ENCODE data around the gene TBL1X. TPM values are rescaled to one million over a fixed set of nuclear protein-coding genes. Genes with fewer than 3 reads are reported as not detected.

Gene TBL1X
- polyA plus RNA-seq, 3 donors, result 23.0 to 26.1 (median 25.7) TPM

DNA sequence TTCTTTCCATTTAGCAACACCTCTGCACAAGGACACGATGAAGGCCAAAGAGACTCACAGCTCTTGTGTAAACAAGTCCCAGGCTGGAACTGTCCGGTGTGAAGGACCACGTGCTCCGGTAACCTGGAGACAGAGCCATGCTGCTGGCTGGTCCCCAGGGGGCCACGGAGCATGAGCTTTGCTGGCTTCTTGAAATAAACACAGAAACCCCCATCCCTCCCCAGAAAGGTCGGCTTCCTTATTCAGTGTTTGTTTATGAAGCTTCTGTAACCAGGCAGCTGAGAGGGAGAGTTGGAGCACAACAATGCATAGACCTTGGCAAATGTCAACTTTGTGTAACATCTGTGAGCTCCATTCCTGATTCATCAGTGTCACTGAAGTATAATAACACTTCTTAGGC lies 191.4 kb downstream of the TBL1X start:
- DNase-seq (ENCODE audit: low read depth in 3 of 3, low spot score in 2 of 3), result no peak

GRCh38 chrX:9656871-9657270 lies 192.0 kb downstream of the TBL1X start:
- DNase-seq (ENCODE audit: low read depth in 3 of 3, low spot score in 2 of 3), result no peak

GRCh38 chrX:9657590-9658256 lies 192.9 kb downstream of the TBL1X start:
- DNase-seq (ENCODE audit: low read depth in 3 of 3, low spot score in 2 of 3), result no peak

DNA sequence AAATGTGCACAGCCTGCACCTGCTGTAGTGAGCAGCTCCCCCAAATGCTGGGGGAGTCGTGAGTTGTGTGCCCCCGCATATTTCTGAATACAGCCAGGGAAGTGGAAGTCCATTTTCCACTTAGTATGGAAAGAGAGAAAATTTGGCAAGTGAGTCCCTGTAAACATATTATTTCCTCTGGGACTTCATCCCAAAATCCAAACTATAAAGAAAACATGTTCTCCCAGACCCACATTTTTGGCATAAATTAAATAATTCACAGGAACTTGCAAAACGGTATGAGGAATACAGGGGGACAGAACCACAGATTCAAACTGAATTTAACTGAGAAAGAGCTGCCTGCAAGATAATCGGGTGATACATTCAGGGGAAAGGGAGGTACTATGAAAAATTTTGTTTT lies 193.6 kb downstream of the TBL1X start:
- DNase-seq (ENCODE audit: low read depth in 3 of 3, low spot score in 2 of 3), result no peak

- no peak for DNase-seq (ENCODE audit: low read depth in 3 of 3, low spot score in 2 of 3)
Measured at GRCh38 chrX:9659571-9660195, 194.8 kb downstream of the TBL1X start.

- no peak for DNase-seq (ENCODE audit: low read depth in 3 of 3, low spot score in 2 of 3)
Measured at GRCh38 chrX:9662148-9662547, 197.3 kb downstream of the TBL1X start.

DNA sequence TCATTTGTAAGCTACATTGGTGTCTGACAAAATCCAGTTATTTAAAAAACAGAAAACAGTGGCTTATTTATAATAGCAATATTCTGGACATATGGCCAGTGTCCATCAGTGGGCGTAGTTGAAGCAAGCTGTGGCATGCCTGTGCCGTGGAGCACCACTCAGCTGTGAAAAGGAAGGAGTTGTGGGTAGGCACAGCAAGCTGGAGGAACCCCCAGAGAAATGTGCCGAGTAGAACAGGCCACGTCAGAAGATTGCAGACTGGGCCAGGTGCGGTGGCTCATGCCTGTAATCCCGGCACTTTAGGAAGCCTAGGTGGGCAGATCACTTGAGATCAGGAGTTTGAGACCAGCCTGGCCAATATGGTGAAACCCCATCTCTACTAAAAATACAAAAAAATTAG lies 198.4 kb downstream of the TBL1X start:
- DNase-seq (ENCODE audit: low read depth in 3 of 3, low spot score in 2 of 3), result no peak

DNA sequence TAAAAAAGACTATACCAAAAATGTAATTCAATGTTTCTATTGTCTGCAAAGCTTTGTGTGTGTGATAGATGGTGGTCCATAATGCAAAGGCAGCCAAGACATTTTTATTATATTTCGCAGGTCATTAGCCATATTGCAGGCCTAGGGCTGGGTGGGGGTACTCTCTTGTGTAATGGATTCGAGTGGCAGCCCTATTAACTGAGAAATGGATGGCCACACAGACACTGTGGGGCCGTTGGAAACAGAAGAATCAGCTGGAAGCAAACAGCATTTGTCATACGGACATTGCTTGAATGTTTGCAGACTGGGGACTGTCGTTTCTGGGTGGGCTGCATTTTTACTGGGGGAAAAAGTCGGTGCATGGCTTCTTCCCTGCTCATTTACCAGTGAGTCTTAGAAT lies 199.4 kb downstream of the TBL1X start:
- DNase-seq (ENCODE audit: low read depth in 3 of 3, low spot score in 2 of 3), result no peak

DNA sequence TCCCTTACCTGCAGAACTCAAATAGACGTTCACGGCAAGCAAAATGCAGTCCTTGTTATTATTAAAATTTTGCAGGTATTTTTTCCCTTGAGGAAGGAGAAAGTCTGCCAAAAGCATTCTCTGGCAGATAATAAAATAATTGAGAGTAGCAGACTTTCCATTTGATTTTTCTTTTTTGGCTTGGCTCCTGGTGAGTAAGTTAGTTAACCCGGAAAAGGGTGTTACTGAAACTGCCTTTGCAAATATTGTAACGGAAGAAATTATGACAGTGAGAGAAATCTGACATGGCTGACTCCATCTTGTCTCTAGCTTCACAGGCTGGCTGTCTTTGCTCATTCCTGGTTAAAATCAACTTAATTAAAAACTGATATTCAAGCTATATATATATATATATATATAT lies 200.3 kb downstream of the TBL1X start:
- no peak for DNase-seq (ENCODE audit: low read depth in 3 of 3, low spot score in 2 of 3)

DNA sequence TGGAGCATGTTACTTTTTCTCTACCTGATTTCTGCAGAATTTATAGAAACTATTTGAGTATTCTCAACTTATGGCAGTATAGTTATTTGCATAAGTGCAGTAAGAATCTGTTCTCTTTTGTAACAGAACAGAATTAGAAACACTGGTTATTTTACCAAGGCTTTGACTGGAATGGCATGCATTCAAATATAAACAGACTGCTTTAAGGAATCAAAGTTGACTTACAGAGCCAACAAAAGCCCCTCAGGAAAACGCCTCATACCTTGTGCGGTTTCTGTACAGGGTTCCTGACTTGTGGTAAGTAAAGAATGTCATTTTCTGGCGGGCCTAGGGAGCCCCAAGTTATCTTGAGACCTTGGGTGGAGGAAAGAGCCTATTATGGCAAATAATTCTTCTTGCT lies 203.7 kb downstream of the TBL1X start:
- no peak for DNase-seq (ENCODE audit: low read depth in 3 of 3, low spot score in 2 of 3)

DNA sequence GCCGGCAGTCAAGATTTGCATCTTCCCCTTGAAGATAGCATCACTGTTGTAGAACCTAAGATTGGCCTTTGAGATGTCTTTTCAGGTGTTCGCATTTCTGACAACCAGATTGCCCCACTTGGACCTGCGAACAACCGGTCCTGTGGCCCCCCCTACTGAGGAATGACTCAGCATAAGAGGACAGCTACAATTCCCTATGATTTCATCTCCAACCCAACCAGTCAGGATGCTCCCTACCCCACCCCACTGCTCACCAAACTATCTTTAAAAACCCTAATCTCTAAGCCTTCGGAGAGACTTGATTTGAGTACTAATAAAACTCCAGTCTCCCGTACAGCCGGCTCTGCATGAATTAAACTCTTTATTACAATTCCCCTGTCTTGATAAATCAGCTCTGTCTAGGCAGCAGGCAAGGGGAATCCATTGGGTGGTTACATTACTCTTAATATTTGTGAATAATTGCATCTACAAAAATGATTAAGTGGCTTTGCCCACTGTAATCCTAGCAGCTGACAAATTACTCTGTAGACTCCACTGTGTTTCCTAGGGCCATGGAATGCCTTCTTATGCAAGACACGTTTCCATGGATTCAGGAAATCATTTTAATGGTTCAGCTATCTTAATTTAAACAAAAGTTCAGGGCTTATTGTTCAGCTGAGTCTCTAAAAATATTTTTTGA lies 205.4 kb downstream of the TBL1X start:
- DNase-seq (ENCODE audit: low read depth in 3 of 3, low spot score in 2 of 3), result no peak

- no peak for DNase-seq (ENCODE audit: low read depth in 3 of 3, low spot score in 2 of 3)
Measured at GRCh38 chrX:9671998-9672397, 207.1 kb downstream of the TBL1X start.

- no peak for DNase-seq (ENCODE audit: low read depth in 3 of 3, low spot score in 2 of 3)
Measured at GRCh38 chrX:9676306-9676705, 211.4 kb downstream of the TBL1X start.

DNA sequence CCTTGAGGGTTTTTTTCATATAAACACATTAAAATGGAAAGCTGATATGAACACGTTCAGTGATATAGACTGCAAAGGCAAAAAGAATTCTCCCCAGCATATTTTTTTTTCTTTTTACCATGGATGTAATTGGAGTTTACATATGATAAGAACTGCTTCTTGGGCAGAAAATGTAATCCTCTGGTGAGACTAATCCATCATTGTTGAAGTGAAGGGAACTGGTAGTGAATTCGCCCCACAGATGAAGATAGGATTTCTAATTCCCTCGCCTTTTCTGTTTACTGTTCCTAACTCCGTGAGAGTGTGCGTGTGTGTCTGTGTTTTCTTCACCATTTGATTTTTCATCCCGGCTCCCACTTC lies 211.9 kb downstream of the TBL1X start:
- no peak for DNase-seq (ENCODE audit: low read depth in 3 of 3, low spot score in 2 of 3)

- no peak for DNase-seq (ENCODE audit: low read depth in 3 of 3, low spot score in 2 of 3)
Measured at GRCh38 chrX:9677098-9677739, 212.4 kb downstream of the TBL1X start.

GRCh38 chrX:9678215-9678965 lies 213.5 kb downstream of the TBL1X start:
- no peak for DNase-seq (ENCODE audit: low read depth in 3 of 3, low spot score in 2 of 3)

GRCh38 chrX:9681011-9681410 lies 216.2 kb downstream of the TBL1X start:
- DNase-seq (ENCODE audit: low read depth in 3 of 3, low spot score in 2 of 3), result no peak

GRCh38 chrX:9681422-9681821 lies 216.6 kb downstream of the TBL1X start:
- no peak for DNase-seq (ENCODE audit: low read depth in 3 of 3, low spot score in 2 of 3)

DNA sequence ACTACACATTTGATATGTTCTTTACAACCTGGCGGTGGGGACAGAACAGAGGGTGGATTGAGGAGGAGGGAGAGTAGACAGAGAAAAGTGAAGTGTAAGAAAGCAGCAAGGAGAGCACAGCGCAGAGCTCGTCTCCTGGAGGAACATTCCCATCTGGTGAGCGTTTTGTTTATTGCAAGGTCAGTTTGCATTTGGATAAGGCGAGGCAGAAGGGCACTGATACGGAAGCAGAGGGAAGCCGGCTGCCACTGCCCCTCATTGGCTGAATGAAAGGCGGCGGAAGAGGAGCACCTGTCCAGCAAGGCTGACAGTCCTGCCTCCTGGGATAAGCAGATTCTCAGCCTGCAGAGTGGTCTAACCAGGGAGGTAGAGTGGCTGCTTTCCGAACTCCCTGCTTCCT lies 217.6 kb downstream of the TBL1X start:
- DNase-seq (ENCODE audit: low read depth in 3 of 3, low spot score in 2 of 3), result no peak

- no peak for DNase-seq (ENCODE audit: low read depth in 3 of 3, low spot score in 2 of 3)
Measured at GRCh38 chrX:9682861-9683260, 218.0 kb downstream of the TBL1X start.

GRCh38 chrX:9683350-9683749 lies 218.5 kb downstream of the TBL1X start:
- DNase-seq (ENCODE audit: low read depth in 3 of 3, low spot score in 2 of 3), result no peak
